ENCODE data around the gene ZNF562.

The ZNF562 gene

GRCh38 chr19:9640956-9641355 is 33.9 kb downstream of the ZNF562 start:
- Histone ChIP-seq H3K4me3 (replicated peaks; ENCODE audit: low read depth, low read length) (no peak overlapping the region), H3K36me3 (ENCODE audit: control insufficient read depth, insufficient read depth, low read length) (no peaks in the 10 kb centered on the region), H3K27me3 (replicated peaks; ENCODE audit: control insufficient read depth, insufficient read depth, low read length) (no peaks in the 10 kb centered on the region)
- TF ChIP-seq, protein P1, sequence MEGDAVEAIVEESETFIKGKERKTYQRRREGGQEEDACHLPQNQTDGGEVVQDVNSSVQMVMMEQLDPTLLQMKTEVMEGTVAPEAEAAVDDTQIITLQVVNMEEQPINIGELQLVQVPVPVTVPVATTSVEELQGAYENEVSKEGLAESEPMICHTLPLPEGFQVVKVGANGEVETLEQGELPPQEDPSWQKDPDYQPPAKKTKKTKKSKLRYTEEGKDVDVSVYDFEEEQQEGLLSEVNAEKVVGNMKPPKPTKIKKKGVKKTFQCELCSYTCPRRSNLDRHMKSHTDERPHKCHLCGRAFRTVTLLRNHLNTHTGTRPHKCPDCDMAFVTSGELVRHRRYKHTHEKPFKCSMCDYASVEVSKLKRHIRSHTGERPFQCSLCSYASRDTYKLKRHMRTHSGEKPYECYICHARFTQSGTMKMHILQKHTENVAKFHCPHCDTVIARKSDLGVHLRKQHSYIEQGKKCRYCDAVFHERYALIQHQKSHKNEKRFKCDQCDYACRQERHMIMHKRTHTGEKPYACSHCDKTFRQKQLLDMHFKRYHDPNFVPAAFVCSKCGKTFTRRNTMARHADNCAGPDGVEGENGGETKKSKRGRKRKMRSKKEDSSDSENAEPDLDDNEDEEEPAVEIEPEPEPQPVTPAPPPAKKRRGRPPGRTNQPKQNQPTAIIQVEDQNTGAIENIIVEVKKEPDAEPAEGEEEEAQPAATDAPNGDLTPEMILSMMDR (IDR thresholded peaks at IDR 0.05; ENCODE audit: insufficient read depth, low read length, poor library complexity, severe bottlenecking) = no peak
- no peak for DNase-seq (ENCODE audit: extremely low read depth, insufficient read length)

GRCh38 chr19:9636018-9636417 is 38.9 kb downstream of the ZNF562 start:
- Histone ChIP-seq H3K36me3 (ENCODE audit: control insufficient read depth, insufficient read depth, low read length) (no peaks in the 10 kb centered on the region; the same call in none of the 2 replicates), H3K27me3 (replicated peaks; ENCODE audit: control insufficient read depth, insufficient read depth, low read length) (no peaks in the 10 kb centered on the region), H3K4me3 (replicated peaks; ENCODE audit: low read depth, low read length) (no peak overlapping the region)
- no peak for DNase-seq (ENCODE audit: extremely low read depth, insufficient read length)
- TF ChIP-seq, protein P1 (IDR thresholded peaks at IDR 0.05; ENCODE audit: insufficient read depth, low read length, poor library complexity, severe bottlenecking) = no peak

GRCh38 chr19:9627856-9628255 is 47.0 kb downstream of the ZNF562 start:
- H3K4me3 ChIP-seq (replicated peaks; ENCODE audit: low read depth, low read length) = no peak overlapping the region

DNA sequence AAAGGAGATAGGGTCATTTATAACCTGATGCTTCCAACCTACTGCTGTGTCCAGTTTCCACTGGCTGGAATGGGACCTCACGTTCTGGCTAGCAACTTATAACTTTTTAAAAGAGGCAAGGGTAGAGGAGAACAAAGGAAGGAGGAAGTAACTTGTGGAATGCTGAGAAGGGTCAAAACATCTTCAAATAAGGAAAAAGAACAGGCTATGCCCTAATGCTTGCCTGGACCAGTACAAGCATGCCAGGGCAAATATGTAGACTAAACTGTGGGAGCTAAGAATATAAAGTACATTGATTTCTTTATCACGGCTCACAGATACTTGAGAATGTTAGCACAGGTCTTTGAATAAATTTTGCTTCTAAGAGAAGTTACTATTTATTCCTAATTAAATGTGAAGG is 52.4 kb downstream of the ZNF562 start:
- TF ChIP-seq, protein P1 (IDR thresholded peaks at IDR 0.05; ENCODE audit: insufficient read depth, low read length, poor library complexity, severe bottlenecking) = no peak
- H3K4me3 ChIP-seq (replicated peaks; ENCODE audit: low read depth, low read length) = peak overlapping the region; percentile 26; the same call in 1 of the 2 replicates
- H3K36me3 ChIP-seq (ENCODE audit: control insufficient read depth, insufficient read depth, low read length) = peaks cover 4% of the 10 kb centered on the region
- no peaks in the 10 kb centered on the region for H3K27me3 ChIP-seq (replicated peaks; ENCODE audit: control insufficient read depth, insufficient read depth, low read length)
- DNase-seq (ENCODE audit: extremely low read depth, insufficient read length) = no peak

More at GRCh38 chr19:9627856-9628255, 47.0 kb downstream of the ZNF562 start:
- DNase-seq (ENCODE audit: extremely low read depth, insufficient read length) = no peak
- TF ChIP-seq, protein P1 (IDR thresholded peaks at IDR 0.05; ENCODE audit: insufficient read depth, low read length, poor library complexity, severe bottlenecking) = no peak
- Histone ChIP-seq H3K27me3 (replicated peaks; ENCODE audit: control insufficient read depth, insufficient read depth, low read length) (no peaks in the 10 kb centered on the region), H3K36me3 (ENCODE audit: control insufficient read depth, insufficient read depth, low read length) (no peaks in the 10 kb centered on the region; the same call in 1 of the 2 replicates)

- Histone ChIP-seq H3K36me3 (ENCODE audit: control insufficient read depth, insufficient read depth, low read length) (peaks cover 4% of the 10 kb centered on the region), H3K27me3 (replicated peaks; ENCODE audit: control insufficient read depth, insufficient read depth, low read length) (no peaks in the 10 kb centered on the region), H3K4me3 (replicated peaks; ENCODE audit: low read depth, low read length) (peak within 1 kb of the TSS; percentile 100)
- TF ChIP-seq, protein P1 (IDR thresholded peaks at IDR 0.05; ENCODE audit: insufficient read depth, low read length, poor library complexity, severe bottlenecking) = no peak
- DNase-seq (ENCODE audit: extremely low read depth, insufficient read length) = peak; percentile 89
These were observed 53.5 kb downstream of the ZNF562 start, which contains the start of gene ZNF561 for GRCh38 chr19:9621156-9622037. Gene ZNF561, minus strand, starts transcription at chr19:9621232. Its CDS starts 1,776 bp downstream, at chr19:9619456.

All from GM06990 (cell line).